GM13977 (cell line): Measurements from ENCODE around the gene IL17D.

ENCODE experiments used
- DNase-seq: peaks from one replicate; pipeline ENCODE4 v3.0.0; 2012; ENCODE audit warnings: low spot score
- CTCF ChIP-seq: IDR thresholded peaks from 2 replicates; pipeline ENCODE4 v1.5.1; 2012; ENCODE audit warnings: mild to moderate bottlenecking, control low read depth; ENCODE audit not compliant: insufficient read depth; ENCODE audit errors: extremely low read depth, missing control alignments
- in situ Hi-C: fragments of 300-500 bp; cut with MboI; formaldehyde crosslinking; loops from one replicate; pipeline ENCODE4 v1.12.0; 2022; ENCODE audit warnings: low sequenced_read_pairs, low pct_unique_long_range_greater_than_20kb, mixed read lengths, inconsistent platforms; ENCODE audit not compliant: unreplicated experiment

The IL17D gene

GRCh38 chr13:20686863-20687579, 16.5 kb upstream of the IL17D start:
- in situ Hi-C loops = no loop called here
- TF ChIP-seq CTCF = no peak
- no peak for DNase-seq

GRCh38 chr13:20689291-20689690, 14.2 kb upstream of the IL17D start:
- DNase-seq = no peak
- no peak for TF ChIP-seq CTCF
- in situ Hi-C loops = no loop called here

- DNase-seq = no peak
- no peak for TF ChIP-seq CTCF
- in situ Hi-C loops = no loop called here
Observed at GRCh38 chr13:20691616-20692015, 11.9 kb upstream of the IL17D start.

- no peak for TF ChIP-seq CTCF
- in situ Hi-C loops = no loop called here
- DNase-seq = no peak
Observed at GRCh38 chr13:20696073-20696472, 7.4 kb upstream of the IL17D start.

- TF ChIP-seq CTCF = no peak
- no peak for DNase-seq
- in situ Hi-C loops = loop anchor here (10.0 kb wide), 1 partner anchor 195 kb away; no protein-coding TSS in a partner anchor
Observed at GRCh38 chr13:20699715-20700114, 3.8 kb upstream of the IL17D start.

GRCh38 chr13:20700288-20700687, 3.2 kb upstream of the IL17D start:
- TF ChIP-seq CTCF = no peak
- in situ Hi-C loops = loop anchor here (10.0 kb wide), 1 partner anchor 195 kb away; no protein-coding TSS in a partner anchor
- no peak for DNase-seq
